OCI-LY3 (cell line): ENCODE measurements around the gene GABRG3.

ENCODE experiments used
- H2AFZ ChIP-seq: fragments of 200-600, 300-600 bp; shearing (Covaris generic); 2 replicates; pipeline ENCODE4 v1.6.0; 2014; ENCODE audit warnings: antibody characterized with exemption, low read depth, low read length
- H3K27ac ChIP-seq: fragments of 200-600, 300-600 bp; sonication (generic); 2 replicates; pipeline ENCODE4 v1.5.1; 2014; ENCODE audit warnings: mild to moderate bottlenecking, low read length, moderate library complexity, mixed read lengths
- H3K27me3 ChIP-seq: fragments of 200-600, 300-600 bp; sonication (generic); 2 replicates; pipeline ENCODE4 v1.6.1; 2014; ENCODE audit warnings: low read depth, low read length, mixed read lengths
- H3K36me3 ChIP-seq: fragments of 200-600, 300-600 bp; sonication (generic); replicated peaks from 2 replicates; pipeline ENCODE3; 2014; ENCODE audit warnings: low read depth, low read length, mixed read lengths
- H3K4me1 ChIP-seq: fragments of 300-600, 200-600 bp; sonication (generic); 2 replicates; pipeline ENCODE4 v1.6.1; 2014; ENCODE audit warnings: low read length, mixed read lengths
- H3K4me2 ChIP-seq: fragments of 200-600, 300-600 bp; sonication (generic); 2 replicates; pipeline ENCODE4 v1.6.1; 2014; ENCODE audit warnings: low read length, mixed read lengths
- H3K4me3 ChIP-seq: fragments of 300-600, 200-600 bp; sonication (generic); 2 replicates; pipeline ENCODE4 v1.5.1; 2014; ENCODE audit warnings: antibody characterized with exemption, mild to moderate bottlenecking, low read length, moderate library complexity
- H3K79me2 ChIP-seq: fragments of 300-600, 200-600 bp; shearing (Covaris generic); 2 replicates; pipeline ENCODE4 v1.6.1; 2014; ENCODE audit warnings: mild to moderate bottlenecking, low read length, mixed read lengths
- H3K9ac ChIP-seq: fragments of 300-600, 200-600 bp; shearing (Covaris generic); 2 replicates; pipeline ENCODE4 v1.6.0; 2014; ENCODE audit warnings: mild to moderate bottlenecking, low read length, moderate library complexity
- H3K9me3 ChIP-seq: fragments of 200-600, 300-600 bp; shearing (Covaris generic); 2 replicates; pipeline ENCODE4 v1.6.1; 2014; ENCODE audit warnings: low read length, mixed read lengths; ENCODE audit not compliant: insufficient read depth
- H4K20me1 ChIP-seq: fragments of 200-600, 300-600 bp; sonication (generic); 2 replicates; pipeline ENCODE4 v1.6.1; 2016; ENCODE audit warnings: low read length, mixed read lengths; ENCODE audit not compliant: insufficient read depth
- EZH2phosphoT487 ChIP-seq: fragments of 200-600 bp; shearing (Covaris generic); IDR thresholded peaks from 2 replicates; pipeline ENCODE4 v1.6.1; 2018; ENCODE audit warnings: antibody characterized with exemption, mixed run types, low read depth
- TF ChIP-seq, protein P1 (sequence below): fragments of 200-600, 300-600 bp; sonication (generic); IDR thresholded peaks from 2 replicates; pipeline ENCODE4 v1.5.1; 2014; ENCODE audit warnings: antibody characterized with exemption, low read length, low read depth

The GABRG3 gene

DNA sequence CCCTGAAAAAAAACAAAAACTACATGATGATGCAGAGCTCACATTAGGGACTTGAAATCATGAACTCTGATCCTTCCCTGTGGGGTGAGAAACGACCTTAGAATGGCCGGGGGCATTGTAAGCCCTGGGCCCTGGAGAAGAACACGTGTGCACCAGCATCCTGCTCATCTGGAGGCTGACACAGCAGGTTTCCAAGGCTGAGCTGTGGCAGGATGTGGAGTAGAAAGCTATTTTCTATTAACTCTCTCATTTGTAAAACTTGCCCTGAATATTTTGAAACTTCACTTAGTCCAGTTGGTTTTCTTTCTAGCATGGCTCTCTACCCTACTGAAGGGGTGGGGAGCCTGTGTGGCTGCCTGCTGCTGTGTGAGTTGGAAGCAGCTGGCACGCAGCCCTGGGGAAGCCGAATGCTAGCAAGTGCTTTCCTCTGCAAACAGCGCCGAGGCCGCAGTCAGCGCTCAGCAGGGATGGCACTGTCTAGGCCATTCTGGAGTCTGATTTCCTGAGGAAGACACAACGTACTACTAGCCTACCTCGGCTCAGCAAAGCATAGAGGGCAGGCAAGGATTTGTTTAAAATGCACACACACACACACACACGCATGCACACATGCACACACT, 58.0 kb downstream of the GABRG3 start:
- H2AFZ ChIP-seq = no peak overlapping the region
- H3K4me3 ChIP-seq = no peak overlapping the region
- no peaks in the 10 kb centered on the region for H3K36me3 ChIP-seq
- no peaks in the 10 kb centered on the region for H3K4me1 ChIP-seq
- no peak overlapping the region for H3K9ac ChIP-seq
- no peak overlapping the region for H3K4me2 ChIP-seq
- no peak for TF ChIP-seq EZH2phosphoT487
- TF ChIP-seq, protein P1, sequence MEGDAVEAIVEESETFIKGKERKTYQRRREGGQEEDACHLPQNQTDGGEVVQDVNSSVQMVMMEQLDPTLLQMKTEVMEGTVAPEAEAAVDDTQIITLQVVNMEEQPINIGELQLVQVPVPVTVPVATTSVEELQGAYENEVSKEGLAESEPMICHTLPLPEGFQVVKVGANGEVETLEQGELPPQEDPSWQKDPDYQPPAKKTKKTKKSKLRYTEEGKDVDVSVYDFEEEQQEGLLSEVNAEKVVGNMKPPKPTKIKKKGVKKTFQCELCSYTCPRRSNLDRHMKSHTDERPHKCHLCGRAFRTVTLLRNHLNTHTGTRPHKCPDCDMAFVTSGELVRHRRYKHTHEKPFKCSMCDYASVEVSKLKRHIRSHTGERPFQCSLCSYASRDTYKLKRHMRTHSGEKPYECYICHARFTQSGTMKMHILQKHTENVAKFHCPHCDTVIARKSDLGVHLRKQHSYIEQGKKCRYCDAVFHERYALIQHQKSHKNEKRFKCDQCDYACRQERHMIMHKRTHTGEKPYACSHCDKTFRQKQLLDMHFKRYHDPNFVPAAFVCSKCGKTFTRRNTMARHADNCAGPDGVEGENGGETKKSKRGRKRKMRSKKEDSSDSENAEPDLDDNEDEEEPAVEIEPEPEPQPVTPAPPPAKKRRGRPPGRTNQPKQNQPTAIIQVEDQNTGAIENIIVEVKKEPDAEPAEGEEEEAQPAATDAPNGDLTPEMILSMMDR = no peak
- no peak overlapping the region for H3K27ac ChIP-seq
- H3K79me2 ChIP-seq = no peaks in the 10 kb centered on the region
- no peaks in the 10 kb centered on the region for H3K9me3 ChIP-seq
- H4K20me1 ChIP-seq = no peaks in the 10 kb centered on the region
- H3K27me3 ChIP-seq = no peaks in the 10 kb centered on the region

DNA sequence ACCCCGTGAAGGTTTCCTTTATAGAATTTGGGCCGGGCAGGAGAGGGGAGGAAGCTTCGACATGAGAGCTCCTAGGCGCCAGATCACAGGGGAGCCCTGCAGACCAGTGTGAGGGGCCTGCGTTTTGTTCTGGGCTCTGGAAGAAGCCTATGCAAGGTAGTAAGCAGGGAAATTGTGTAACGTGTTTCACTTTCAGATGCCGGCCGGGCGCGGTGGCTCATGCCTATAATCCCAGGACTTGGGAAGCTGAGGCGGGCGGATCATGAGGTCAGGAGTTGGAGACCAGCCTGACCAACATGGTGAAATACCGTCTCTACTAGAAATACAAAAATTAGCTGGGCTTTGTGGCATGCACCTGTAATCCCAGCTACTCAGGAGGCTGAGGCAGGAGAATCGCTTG, 65.2 kb downstream of the GABRG3 start:
- Histone ChIP-seq H4K20me1 (no peaks in the 10 kb centered on the region), H3K27ac (no peak overlapping the region), H3K4me3 (no peak overlapping the region), H3K27me3 (no peaks in the 10 kb centered on the region), H2AFZ (no peak overlapping the region), H3K9me3 (no peaks in the 10 kb centered on the region), H3K9ac (no peak overlapping the region), H3K4me1 (no peaks in the 10 kb centered on the region), H3K4me2 (no peak overlapping the region), H3K36me3 (no peaks in the 10 kb centered on the region), H3K79me2 (no peaks in the 10 kb centered on the region)
- TF ChIP-seq, protein P1 = no peak
- no peak for TF ChIP-seq EZH2phosphoT487

DNA sequence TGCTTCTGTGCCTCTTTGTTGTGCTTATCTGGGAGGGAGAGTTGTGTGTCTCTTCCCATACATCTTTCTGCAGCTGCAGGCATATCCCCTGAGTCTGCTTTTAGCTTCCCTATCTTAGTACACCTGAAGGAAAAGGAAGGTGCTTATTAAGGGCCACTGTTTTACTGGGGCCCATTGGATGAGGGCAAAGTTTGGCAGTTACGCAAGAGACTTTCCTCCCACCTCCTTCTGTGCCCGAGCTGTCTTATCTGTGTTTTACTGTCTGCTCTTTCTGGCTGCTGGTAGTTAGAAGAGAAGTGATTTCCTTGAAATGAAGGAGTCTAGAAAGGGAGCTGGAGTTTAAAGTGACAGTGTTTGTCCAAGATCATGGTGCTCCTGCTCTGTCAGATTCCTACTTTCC, 66.5 kb downstream of the GABRG3 start:
- Histone ChIP-seq H3K27me3 (no peaks in the 10 kb centered on the region), H3K36me3 (no peaks in the 10 kb centered on the region), H4K20me1 (no peaks in the 10 kb centered on the region), H2AFZ (no peak overlapping the region), H3K9ac (no peak overlapping the region), H3K4me2 (no peak overlapping the region), H3K27ac (no peak overlapping the region), H3K4me3 (no peak overlapping the region), H3K79me2 (no peaks in the 10 kb centered on the region), H3K9me3 (no peaks in the 10 kb centered on the region), H3K4me1 (no peaks in the 10 kb centered on the region)
- TF ChIP-seq, protein P1 = no peak
- TF ChIP-seq EZH2phosphoT487 = no peak

DNA sequence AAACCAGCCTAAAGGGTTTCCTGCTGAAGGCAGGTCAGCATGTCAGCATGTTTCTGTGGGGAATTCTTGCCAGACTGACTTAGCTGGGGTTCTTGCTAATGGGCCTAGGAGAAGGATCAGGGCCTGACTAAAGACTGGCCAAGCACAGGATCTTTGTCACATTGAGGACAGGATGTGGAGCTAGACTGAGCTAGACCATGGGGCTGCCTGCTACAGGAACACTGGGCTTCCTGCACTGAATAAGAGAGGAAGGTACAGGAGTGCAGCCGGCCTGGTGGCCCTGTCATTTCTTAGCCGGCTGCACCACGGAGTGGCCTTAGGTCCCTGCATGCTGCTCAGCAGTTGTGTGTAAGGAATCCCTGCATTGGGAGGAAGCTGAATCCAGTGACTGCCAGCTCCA, 68.2 kb downstream of the GABRG3 start:
- TF ChIP-seq, protein P1 = no peak
- TF ChIP-seq EZH2phosphoT487 = no peak
- no peak overlapping the region for H2AFZ ChIP-seq
- no peak overlapping the region for H3K4me2 ChIP-seq
- no peaks in the 10 kb centered on the region for H3K9me3 ChIP-seq
- no peaks in the 10 kb centered on the region for H3K79me2 ChIP-seq
- H3K27me3 ChIP-seq = no peaks in the 10 kb centered on the region
- no peaks in the 10 kb centered on the region for H4K20me1 ChIP-seq
- H3K27ac ChIP-seq = no peak overlapping the region
- H3K36me3 ChIP-seq = no peaks in the 10 kb centered on the region
- no peak overlapping the region for H3K9ac ChIP-seq
- H3K4me1 ChIP-seq = no peaks in the 10 kb centered on the region
- H3K4me3 ChIP-seq = no peak overlapping the region
